Karpas-422 (cell line): ENCODE data around the gene LRP1B. TPM values are rescaled to one million over a fixed set of nuclear protein-coding genes. Genes with fewer than 3 reads are reported as not detected.

ENCODE experiments used
- DNase-seq: peaks from one replicate; pipeline ENCODE4 v3.0.0-alpha.2; 2015
- H2AFZ ChIP-seq: fragments of 200-600 bp; sonication (generic); 2 replicates; pipeline ENCODE4 v1.6.1; 2014; ENCODE audit warnings: antibody characterized with exemption, low read length, mixed read lengths
- H3K27ac ChIP-seq: fragments of 200-600 bp; sonication (generic); 2 replicates; pipeline ENCODE4 v1.5.1; 2014; ENCODE audit warnings: mild to moderate bottlenecking, low read length, moderate library complexity
- H3K27me3 ChIP-seq: fragments of 200-600 bp; sonication (generic); 2 replicates; pipeline ENCODE4 v1.6.1; 2014; ENCODE audit warnings: low read length, mixed read lengths
- H3K36me3 ChIP-seq: fragments of 200-600 bp; sonication (generic); 2 replicates; pipeline ENCODE4 v1.6.1; 2014; ENCODE audit warnings: low read length, mixed read lengths; ENCODE audit not compliant: insufficient read depth
- H3K4me1 ChIP-seq: fragments of 200-600 bp; sonication (generic); 2 replicates; pipeline ENCODE4 v1.6.1; 2014; ENCODE audit warnings: mild to moderate bottlenecking, low read length, mixed read lengths
- H3K4me2 ChIP-seq: fragments of 200-600 bp; sonication (generic); 2 replicates; pipeline ENCODE4 v1.6.1; 2014; ENCODE audit warnings: low read length, low read depth, mild to moderate bottlenecking; ENCODE audit not compliant: poor library complexity, severe bottlenecking
- H3K4me3 ChIP-seq: fragments of 200-600 bp; sonication (generic); 2 replicates; pipeline ENCODE4 v1.5.1; 2014; ENCODE audit warnings: mild to moderate bottlenecking, antibody characterized with exemption, low read length, mixed read lengths
- H3K79me2 ChIP-seq: fragments of 200-600 bp; sonication (generic); 2 replicates; pipeline ENCODE4 v1.6.1; 2014; ENCODE audit warnings: mild to moderate bottlenecking, low read length, mixed read lengths
- H3K9ac ChIP-seq: fragments of 200-600 bp; sonication (generic); 2 replicates; pipeline ENCODE4 v1.6.0; 2014; ENCODE audit warnings: low read length
- H3K9me2 ChIP-seq: fragments of 200-600 bp; sonication (generic), shearing (Covaris generic); replicated peaks from 2 replicates; pipeline ENCODE4 v1.6.0; 2014; ENCODE audit warnings: mild to moderate bottlenecking, low read length, moderate library complexity; ENCODE audit not compliant: insufficient read depth
- H3K9me3 ChIP-seq: fragments of 300-700, 200-600 bp; sonication (generic); 2 replicates; pipeline ENCODE4 v1.6.1; 2014; ENCODE audit warnings: low read length, mixed read lengths
- H4K20me1 ChIP-seq: fragments of 200-600 bp; sonication (generic); 2 replicates; pipeline ENCODE4 v1.6.1; 2014; ENCODE audit warnings: mild to moderate bottlenecking, antibody characterized with exemption, low read length, low read depth; ENCODE audit not compliant: insufficient read depth
- total RNA-seq: library from RNA; depleted of rRNA; stranded (reverse); fragments of >200 nt; shearing (Covaris generic); gene quantifications from 2 replicates; pipeline ENCODE4 v1.2.3, GENCODE V29; 2014; ENCODE audit warnings: low replicate concordance

LRP1B gene
- total RNA-seq, 1 experiment from 2014 or later, result not detected

DNA sequence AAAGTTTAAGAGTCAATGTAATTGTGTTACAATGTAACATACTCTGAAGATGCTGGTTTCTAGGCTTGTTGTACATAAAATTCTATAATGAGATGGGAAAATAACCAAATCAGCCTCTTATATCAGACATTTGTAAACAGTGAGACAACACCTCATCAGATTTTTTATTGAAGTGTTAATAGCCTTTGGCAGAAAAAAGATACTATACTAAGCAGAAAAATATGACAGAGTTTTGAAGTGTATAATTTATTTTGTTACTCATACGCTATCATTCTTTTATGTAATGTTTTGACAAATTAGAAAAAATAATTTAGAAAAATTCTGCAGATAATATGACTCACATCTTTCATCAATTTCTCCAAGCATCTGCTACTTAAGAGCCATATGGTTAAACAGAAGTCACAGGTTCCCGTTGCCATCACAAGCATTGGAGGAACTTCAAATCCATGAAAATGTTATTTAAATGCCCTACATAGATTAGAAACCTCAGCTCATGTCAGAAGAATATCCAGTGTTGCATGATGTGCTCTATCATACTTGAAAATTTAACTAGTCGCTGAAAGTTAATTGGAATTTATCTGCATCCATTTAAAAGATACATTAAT is 535.4 kb downstream of the LRP1B start:
- no peak overlapping the region for H2AFZ ChIP-seq

DNA sequence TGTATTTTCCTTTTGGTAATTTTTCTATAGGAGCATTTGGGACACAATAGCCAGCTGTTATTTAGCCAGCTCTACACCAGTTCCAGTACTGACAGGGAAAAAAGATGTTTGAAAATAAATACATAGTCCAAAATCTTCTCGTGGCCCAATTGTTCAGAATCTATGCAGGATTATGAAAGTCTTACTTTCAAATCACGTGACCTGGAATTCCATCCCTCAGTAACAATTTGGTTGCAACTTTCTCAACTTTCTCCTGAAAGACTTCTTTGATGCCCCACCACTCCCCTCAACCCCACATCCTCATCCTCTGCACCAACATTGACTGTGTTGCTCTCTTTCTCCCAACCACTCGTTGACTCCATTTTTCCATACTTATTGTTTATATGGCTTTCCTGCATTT is 539.0 kb downstream of the LRP1B start:
- no peak for DNase-seq
- Histone ChIP-seq H3K4me1 (no peaks in the 10 kb centered on the region), H3K27ac (no peak overlapping the region)

More for the DNA sequence above, 535.4 kb downstream of the LRP1B start:
- Histone ChIP-seq H3K9ac (no peak overlapping the region), H3K27ac (no peak overlapping the region), H3K4me3 (no peak overlapping the region), H3K79me2 (no peaks in the 10 kb centered on the region), H3K36me3 (no peaks in the 10 kb centered on the region), H3K9me2 (no peaks in the 10 kb centered on the region), H3K9me3 (peaks cover 9% of the 10 kb centered on the region), H3K4me2 (no peak overlapping the region), H3K27me3 (no peaks in the 10 kb centered on the region), H4K20me1 (no peaks in the 10 kb centered on the region), H3K4me1 (no peaks in the 10 kb centered on the region)
- DNase-seq, result no peak

DNA sequence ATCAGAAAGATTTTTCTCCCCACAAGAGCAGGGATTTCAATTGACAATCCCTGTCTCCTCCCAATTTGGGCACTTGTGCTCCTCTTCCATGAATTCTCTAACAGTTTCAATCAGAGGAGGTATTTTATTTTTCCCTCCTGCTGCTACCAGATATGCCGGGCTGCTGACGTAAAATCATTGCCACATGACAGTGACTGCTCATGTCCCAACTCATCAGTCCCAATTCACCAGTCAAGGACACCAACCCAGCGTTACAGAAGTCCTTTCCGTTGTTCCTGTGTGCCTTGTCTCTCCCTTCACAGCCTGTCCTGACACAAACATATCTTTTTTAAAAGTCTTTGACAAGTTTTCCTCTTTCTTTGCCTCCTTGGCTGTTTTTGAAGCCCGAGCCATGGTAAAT is 540.2 kb downstream of the LRP1B start:
- Histone ChIP-seq H3K27ac (no peak overlapping the region), H3K9ac (no peak overlapping the region), H3K27me3 (no peaks in the 10 kb centered on the region), H4K20me1 (no peaks in the 10 kb centered on the region), H2AFZ (no peak overlapping the region), H3K9me2 (no peaks in the 10 kb centered on the region), H3K36me3 (no peaks in the 10 kb centered on the region), H3K79me2 (no peaks in the 10 kb centered on the region), H3K9me3 (peaks cover 14% of the 10 kb centered on the region), H3K4me2 (no peak overlapping the region), H3K4me1 (no peaks in the 10 kb centered on the region), H3K4me3 (no peak overlapping the region)
- no peak for DNase-seq

More for the DNA sequence above, 539.0 kb downstream of the LRP1B start:
- no peak overlapping the region for H3K4me3 ChIP-seq
- H3K9ac ChIP-seq, result no peak overlapping the region
- H4K20me1 ChIP-seq, result no peaks in the 10 kb centered on the region
- H3K36me3 ChIP-seq, result no peaks in the 10 kb centered on the region
- H2AFZ ChIP-seq, result no peak overlapping the region
- H3K4me2 ChIP-seq, result no peak overlapping the region
- peaks cover 9% of the 10 kb centered on the region for H3K9me3 ChIP-seq
- no peaks in the 10 kb centered on the region for H3K9me2 ChIP-seq
- H3K27me3 ChIP-seq, result no peaks in the 10 kb centered on the region
- no peaks in the 10 kb centered on the region for H3K79me2 ChIP-seq

DNA sequence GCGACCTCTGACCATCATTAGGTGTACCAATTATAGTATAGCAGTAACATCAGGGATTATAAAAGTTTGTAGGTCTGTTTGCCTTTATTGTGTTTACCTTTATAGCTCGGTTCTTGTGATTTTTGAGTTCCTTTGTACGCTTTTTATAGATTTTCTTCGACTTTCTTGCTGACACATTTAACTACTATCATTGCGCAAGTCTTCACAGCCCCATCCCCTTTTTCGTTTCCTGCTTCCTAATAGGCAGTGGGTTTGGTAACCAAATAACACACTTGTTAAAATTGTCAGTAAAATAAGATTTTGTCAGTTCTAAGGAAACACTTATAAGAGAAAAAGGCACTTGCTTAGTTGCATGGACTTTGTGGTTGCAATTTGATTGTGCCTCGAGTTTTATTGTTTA is 541.5 kb downstream of the LRP1B start:
- no peaks in the 10 kb centered on the region for H4K20me1 ChIP-seq
- no peak overlapping the region for H3K4me2 ChIP-seq
- H2AFZ ChIP-seq, result no peak overlapping the region
- H3K9ac ChIP-seq, result no peak overlapping the region
- no peaks in the 10 kb centered on the region for H3K4me1 ChIP-seq
- H3K79me2 ChIP-seq, result no peaks in the 10 kb centered on the region
- H3K36me3 ChIP-seq, result no peaks in the 10 kb centered on the region
- H3K9me3 ChIP-seq, result peaks cover 14% of the 10 kb centered on the region
- no peak for DNase-seq
- no peak overlapping the region for H3K27ac ChIP-seq
- H3K4me3 ChIP-seq, result no peak overlapping the region
- H3K27me3 ChIP-seq, result no peaks in the 10 kb centered on the region
- H3K9me2 ChIP-seq, result no peaks in the 10 kb centered on the region

DNA sequence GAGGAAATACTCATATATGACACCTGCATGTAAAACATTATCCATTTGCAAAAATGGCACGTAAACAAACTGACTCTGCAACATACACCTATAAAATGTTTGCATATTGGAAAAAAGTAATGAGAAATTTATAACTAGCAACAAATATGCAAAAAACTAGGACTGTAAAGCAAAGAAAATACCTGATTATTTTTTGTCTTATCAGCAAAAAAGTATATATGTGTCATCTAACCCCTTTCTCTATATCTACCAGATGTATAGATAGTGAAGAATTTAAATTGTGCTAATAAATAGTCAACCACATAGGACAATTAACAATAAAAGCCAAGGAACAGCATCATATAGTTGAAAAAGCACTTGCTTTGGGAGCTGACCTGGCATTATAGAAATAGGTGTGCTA is 543.8 kb downstream of the LRP1B start:
- no peaks in the 10 kb centered on the region for H3K27me3 ChIP-seq
- H3K79me2 ChIP-seq, result no peaks in the 10 kb centered on the region
- H3K9ac ChIP-seq, result no peak overlapping the region
- H3K9me3 ChIP-seq, result peaks cover 7% of the 10 kb centered on the region
- no peak for DNase-seq
- no peaks in the 10 kb centered on the region for H3K4me1 ChIP-seq
- H3K9me2 ChIP-seq, result no peaks in the 10 kb centered on the region
- no peak overlapping the region for H3K4me3 ChIP-seq
- no peak overlapping the region for H2AFZ ChIP-seq
- no peak overlapping the region for H3K4me2 ChIP-seq
- no peaks in the 10 kb centered on the region for H3K36me3 ChIP-seq
- H4K20me1 ChIP-seq, result no peaks in the 10 kb centered on the region
- no peak overlapping the region for H3K27ac ChIP-seq

DNA sequence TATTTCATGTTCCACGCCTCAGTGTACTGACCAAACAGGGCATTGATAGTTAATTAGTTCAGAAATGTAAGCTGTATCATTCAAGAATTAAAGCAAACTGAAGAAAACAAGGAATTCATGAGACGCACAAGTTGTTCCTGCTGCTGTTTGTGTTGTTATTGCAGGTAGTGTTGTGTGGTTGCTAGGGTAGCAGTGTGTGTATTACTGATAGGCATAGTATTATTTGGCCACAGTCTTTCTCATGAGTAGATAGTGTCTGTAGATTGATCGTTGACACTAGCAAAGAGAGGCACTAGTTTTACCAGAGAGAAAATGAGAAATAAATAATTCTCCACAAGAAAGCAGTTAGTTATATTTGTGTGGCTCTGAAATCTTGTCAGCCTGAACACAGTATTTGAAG is 548.6 kb downstream of the LRP1B start:
- no peaks in the 10 kb centered on the region for H3K27me3 ChIP-seq
- no peaks in the 10 kb centered on the region for H3K9me2 ChIP-seq
- H3K4me1 ChIP-seq, result no peaks in the 10 kb centered on the region
- H3K4me3 ChIP-seq, result no peak overlapping the region
- no peak overlapping the region for H3K27ac ChIP-seq
- H3K9me3 ChIP-seq, result peaks cover 10% of the 10 kb centered on the region; the same call in 1 of the 2 replicates
- H4K20me1 ChIP-seq, result no peaks in the 10 kb centered on the region
- H2AFZ ChIP-seq, result no peak overlapping the region
- H3K9ac ChIP-seq, result no peak overlapping the region
- no peaks in the 10 kb centered on the region for H3K36me3 ChIP-seq
- no peak overlapping the region for H3K4me2 ChIP-seq
- H3K79me2 ChIP-seq, result no peaks in the 10 kb centered on the region
- DNase-seq, result no peak

DNA sequence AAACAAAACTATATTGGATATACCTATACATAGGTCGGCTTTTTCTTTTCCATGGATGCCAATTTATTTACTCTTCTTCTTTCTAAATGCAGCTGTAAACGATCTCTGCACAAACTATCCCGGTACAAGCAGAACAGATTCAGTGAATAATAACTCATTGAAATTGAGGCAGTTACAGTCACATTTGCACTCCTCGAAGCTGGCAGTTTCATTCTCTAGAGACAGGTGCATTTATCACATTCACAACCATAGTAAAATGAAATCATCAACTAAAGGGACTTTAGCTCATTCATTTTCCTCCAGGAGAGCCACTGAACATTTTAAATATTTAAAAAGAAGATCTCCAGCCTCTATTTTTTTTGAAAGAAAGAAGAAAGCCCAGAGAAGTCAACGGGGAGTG is 551.7 kb downstream of the LRP1B start:
- no peak overlapping the region for H2AFZ ChIP-seq
- no peak overlapping the region for H3K27ac ChIP-seq
- H3K27me3 ChIP-seq, result no peaks in the 10 kb centered on the region
- H3K36me3 ChIP-seq, result no peaks in the 10 kb centered on the region
- no peak overlapping the region for H3K9ac ChIP-seq
- H3K79me2 ChIP-seq, result no peaks in the 10 kb centered on the region
- H4K20me1 ChIP-seq, result no peaks in the 10 kb centered on the region
- no peaks in the 10 kb centered on the region for H3K4me1 ChIP-seq
- H3K4me2 ChIP-seq, result no peak overlapping the region
- no peak overlapping the region for H3K4me3 ChIP-seq
- no peak for DNase-seq
- 0 out of 2 replicates have a peak, but pooled peaks cover 3% of the 10 kb centered on the region for H3K9me3 ChIP-seq
- no peaks in the 10 kb centered on the region for H3K9me2 ChIP-seq

DNA sequence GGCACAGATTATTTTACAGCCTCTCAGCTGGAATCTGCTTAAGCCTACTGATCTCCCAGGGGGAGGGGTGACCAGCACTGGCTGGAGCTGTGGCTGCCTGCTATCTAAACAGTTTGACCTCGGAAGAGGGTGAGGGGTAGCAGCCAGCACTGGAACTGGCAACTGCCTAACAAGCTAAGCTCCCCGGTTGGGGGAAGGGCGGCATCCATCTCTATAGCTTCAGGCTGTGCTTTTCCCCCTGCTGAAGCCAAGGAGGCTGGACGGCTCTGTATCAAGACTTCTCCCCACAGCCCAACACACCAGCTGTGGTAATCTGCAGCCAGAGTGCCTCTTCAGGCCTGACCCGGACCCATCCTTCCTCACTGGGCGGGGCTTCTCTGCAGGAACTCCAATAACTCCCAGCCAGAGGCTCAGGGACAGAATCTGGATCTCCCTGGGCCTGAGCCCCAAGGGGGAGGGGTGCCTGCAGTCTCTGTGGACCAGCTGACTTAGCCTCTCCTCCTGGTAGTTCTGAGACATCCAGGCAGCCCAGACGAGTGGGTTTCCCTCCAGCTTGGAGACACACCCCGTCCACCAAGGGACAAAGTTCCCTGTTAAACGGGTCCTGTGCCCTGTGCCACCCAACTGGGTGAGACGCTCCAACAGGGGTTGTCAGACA is 560.2 kb downstream of the LRP1B start:
- H3K9ac ChIP-seq, result no peak overlapping the region
- no peaks in the 10 kb centered on the region for H3K36me3 ChIP-seq
- H3K27me3 ChIP-seq, result no peaks in the 10 kb centered on the region
- H3K4me2 ChIP-seq, result no peak overlapping the region
- no peak overlapping the region for H3K4me3 ChIP-seq
- no peaks in the 10 kb centered on the region for H3K79me2 ChIP-seq
- H3K4me1 ChIP-seq, result no peaks in the 10 kb centered on the region
- H2AFZ ChIP-seq, result no peak overlapping the region
- no peaks in the 10 kb centered on the region for H4K20me1 ChIP-seq
- H3K9me2 ChIP-seq, result no peaks in the 10 kb centered on the region
- H3K27ac ChIP-seq, result no peak overlapping the region
- no peak for DNase-seq
- peaks cover 9% of the 10 kb centered on the region; the same call in 1 of the 2 replicates for H3K9me3 ChIP-seq
